Measurements from ENCODE around the gene CISH.

Gene CISH

DNA sequence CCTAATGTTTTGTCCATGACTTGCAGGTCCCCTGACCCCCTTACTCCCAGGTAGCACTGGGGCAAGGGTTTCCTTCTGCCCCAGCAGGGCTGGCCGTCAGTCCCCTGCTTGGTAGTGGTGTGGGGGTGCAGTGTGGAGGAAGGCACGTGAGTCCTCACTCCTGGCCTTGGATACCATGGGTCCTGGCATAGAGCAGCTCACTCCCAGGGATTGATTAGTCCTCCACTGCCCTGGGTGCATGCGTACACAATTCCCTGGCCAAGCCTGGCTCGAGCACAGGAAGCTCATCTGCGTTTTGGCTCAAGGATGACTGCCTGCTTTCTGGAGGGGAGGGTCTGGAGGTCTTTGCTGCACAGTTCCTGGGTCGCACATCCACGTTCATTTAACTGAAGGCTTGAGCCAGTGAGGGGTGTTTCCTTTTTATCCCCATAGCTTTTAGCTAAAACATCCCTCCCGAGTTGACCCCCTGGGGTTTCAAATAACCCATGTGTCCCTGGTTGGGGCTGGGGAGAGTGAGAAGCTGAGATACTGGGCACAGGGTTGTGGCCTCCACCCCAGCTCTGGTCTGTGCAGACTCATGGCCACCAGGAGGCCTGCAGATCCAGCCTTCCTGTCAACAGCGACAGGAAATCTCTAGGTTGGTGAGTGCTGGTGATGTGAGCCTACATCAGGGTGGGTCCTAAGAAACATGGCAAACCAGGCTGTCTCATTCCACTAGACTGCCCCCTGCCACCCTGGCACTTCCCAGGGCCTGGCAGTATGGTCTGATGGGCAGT lies 30.7 kb downstream of the CISH start:
- no peaks in the 10 kb centered on the region for H3K4me1 ChIP-seq (ENCODE audit: control insufficient read depth, low read length)
- H3K4me2 ChIP-seq (ENCODE audit: low read length): no peak overlapping the region
- no peak overlapping the region for H3K27ac ChIP-seq (ENCODE audit: low read depth, low read length)
- H3K27me3 ChIP-seq (ENCODE audit: control insufficient read depth, low read length): no peaks in the 10 kb centered on the region
- no peak overlapping the region for H3K4me3 ChIP-seq (ENCODE audit: low read length)
- H3K9me2 ChIP-seq (replicated peaks; ENCODE audit: control insufficient read depth, low read length): no peaks in the 10 kb centered on the region
- H4K20me1 ChIP-seq (ENCODE audit: control insufficient read depth, insufficient read depth, low read depth, low read length): no peaks in the 10 kb centered on the region
- no peaks in the 10 kb centered on the region for H3K9me3 ChIP-seq (ENCODE audit: control insufficient read depth, insufficient read depth, low read length)
- H3F3A ChIP-seq (ENCODE audit: control insufficient read depth, insufficient read depth): no peaks in the 10 kb centered on the region
- TF ChIP-seq, protein P1, sequence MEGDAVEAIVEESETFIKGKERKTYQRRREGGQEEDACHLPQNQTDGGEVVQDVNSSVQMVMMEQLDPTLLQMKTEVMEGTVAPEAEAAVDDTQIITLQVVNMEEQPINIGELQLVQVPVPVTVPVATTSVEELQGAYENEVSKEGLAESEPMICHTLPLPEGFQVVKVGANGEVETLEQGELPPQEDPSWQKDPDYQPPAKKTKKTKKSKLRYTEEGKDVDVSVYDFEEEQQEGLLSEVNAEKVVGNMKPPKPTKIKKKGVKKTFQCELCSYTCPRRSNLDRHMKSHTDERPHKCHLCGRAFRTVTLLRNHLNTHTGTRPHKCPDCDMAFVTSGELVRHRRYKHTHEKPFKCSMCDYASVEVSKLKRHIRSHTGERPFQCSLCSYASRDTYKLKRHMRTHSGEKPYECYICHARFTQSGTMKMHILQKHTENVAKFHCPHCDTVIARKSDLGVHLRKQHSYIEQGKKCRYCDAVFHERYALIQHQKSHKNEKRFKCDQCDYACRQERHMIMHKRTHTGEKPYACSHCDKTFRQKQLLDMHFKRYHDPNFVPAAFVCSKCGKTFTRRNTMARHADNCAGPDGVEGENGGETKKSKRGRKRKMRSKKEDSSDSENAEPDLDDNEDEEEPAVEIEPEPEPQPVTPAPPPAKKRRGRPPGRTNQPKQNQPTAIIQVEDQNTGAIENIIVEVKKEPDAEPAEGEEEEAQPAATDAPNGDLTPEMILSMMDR (IDR thresholded peaks at IDR 0.05; ENCODE audit: low read depth, low read length, poor library complexity, severe bottlenecking): no peak
- TF ChIP-seq EZH2phosphoT487 (IDR thresholded peaks at IDR 0.05; ENCODE audit: borderline replicate concordance, low read length): no peak
- H3K36me3 ChIP-seq (ENCODE audit: control insufficient read depth, low read length): no peaks in the 10 kb centered on the region
- no peaks in the 10 kb centered on the region for H3K79me2 ChIP-seq (ENCODE audit: control insufficient read depth, low read length)

DNA sequence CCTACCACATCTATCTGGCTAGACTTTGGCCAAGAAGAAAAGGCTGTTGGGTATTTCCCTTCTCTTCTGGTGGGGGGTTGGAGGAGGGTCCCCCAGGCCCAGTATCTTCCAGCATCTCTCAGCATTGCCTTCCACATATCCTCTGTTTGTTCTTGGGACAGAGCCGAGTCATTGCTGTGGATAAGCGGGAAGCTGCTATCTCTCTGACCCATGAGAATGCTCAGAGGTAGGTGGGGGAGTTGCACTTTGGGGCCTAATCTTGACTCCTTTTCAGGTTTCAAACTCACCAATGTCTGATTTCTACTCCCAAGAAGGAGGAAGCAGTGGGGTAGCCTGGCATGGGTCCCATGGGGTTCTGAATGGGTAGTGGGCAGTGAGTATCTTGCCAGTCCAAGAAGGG lies 34.2 kb downstream of the CISH start:
- no peak for TF ChIP-seq EZH2phosphoT487 (IDR thresholded peaks at IDR 0.05; ENCODE audit: borderline replicate concordance, low read length)
- TF ChIP-seq, protein P1 (IDR thresholded peaks at IDR 0.05; ENCODE audit: low read depth, low read length, poor library complexity, severe bottlenecking): no peak
- no peak overlapping the region for H3K4me2 ChIP-seq (ENCODE audit: low read length)
- H4K20me1 ChIP-seq (ENCODE audit: control insufficient read depth, insufficient read depth, low read depth, low read length): no peaks in the 10 kb centered on the region
- no peaks in the 10 kb centered on the region for H3F3A ChIP-seq (ENCODE audit: control insufficient read depth, insufficient read depth)
- H3K27ac ChIP-seq (ENCODE audit: low read depth, low read length): no peak overlapping the region
- no peak overlapping the region for H3K4me3 ChIP-seq (ENCODE audit: low read length)
- H3K9me3 ChIP-seq (ENCODE audit: control insufficient read depth, insufficient read depth, low read length): no peaks in the 10 kb centered on the region
- no peaks in the 10 kb centered on the region for H3K79me2 ChIP-seq (ENCODE audit: control insufficient read depth, low read length)
- no peaks in the 10 kb centered on the region for H3K9me2 ChIP-seq (replicated peaks; ENCODE audit: control insufficient read depth, low read length)
- H3K36me3 ChIP-seq (ENCODE audit: control insufficient read depth, low read length): peaks cover 8% of the 10 kb centered on the region
- no peaks in the 10 kb centered on the region for H3K27me3 ChIP-seq (ENCODE audit: control insufficient read depth, low read length)
- no peaks in the 10 kb centered on the region for H3K4me1 ChIP-seq (ENCODE audit: control insufficient read depth, low read length)

DNA sequence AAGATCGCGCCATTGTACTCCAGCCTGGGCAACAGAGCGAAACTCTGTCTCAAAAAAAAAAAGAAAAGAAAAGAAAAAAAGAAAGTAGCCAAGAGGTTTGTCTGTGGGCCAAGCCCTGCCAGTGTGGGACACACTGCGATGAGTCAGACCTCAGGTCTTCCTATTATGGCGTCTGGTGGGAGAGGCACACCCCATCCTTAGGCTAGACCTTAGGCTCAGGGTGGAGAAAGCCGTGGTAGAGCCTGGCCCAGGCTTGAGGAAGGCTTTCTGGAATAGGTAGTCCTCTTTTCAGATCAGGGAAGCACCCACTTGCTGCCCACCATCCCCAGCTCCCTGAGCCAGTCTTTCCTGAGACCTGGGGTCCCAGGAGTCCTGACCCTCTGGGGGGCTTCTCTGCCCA lies 36.2 kb downstream of the CISH start:
- peaks cover 10% of the 10 kb centered on the region for H3K36me3 ChIP-seq (ENCODE audit: control insufficient read depth, low read length)
- H3K9me2 ChIP-seq (replicated peaks; ENCODE audit: control insufficient read depth, low read length): no peaks in the 10 kb centered on the region
- no peak overlapping the region for H3K4me2 ChIP-seq (ENCODE audit: low read length)
- TF ChIP-seq, protein P1 (IDR thresholded peaks at IDR 0.05; ENCODE audit: low read depth, low read length, poor library complexity, severe bottlenecking): no peak
- TF ChIP-seq EZH2phosphoT487 (IDR thresholded peaks at IDR 0.05; ENCODE audit: borderline replicate concordance, low read length): no peak
- peaks cover under 1% of the 10 kb centered on the region; the same call in 1 of the 2 replicates for H3K79me2 ChIP-seq (ENCODE audit: control insufficient read depth, low read length)
- H3K27me3 ChIP-seq (ENCODE audit: control insufficient read depth, low read length): no peaks in the 10 kb centered on the region
- peaks cover 4% of the 10 kb centered on the region for H3K4me1 ChIP-seq (ENCODE audit: control insufficient read depth, low read length)
- no peaks in the 10 kb centered on the region for H3K9me3 ChIP-seq (ENCODE audit: control insufficient read depth, insufficient read depth, low read length)
- H4K20me1 ChIP-seq (ENCODE audit: control insufficient read depth, insufficient read depth, low read depth, low read length): no peaks in the 10 kb centered on the region
- H3K27ac ChIP-seq (ENCODE audit: low read depth, low read length): no peak overlapping the region
- H3K4me3 ChIP-seq (ENCODE audit: low read length): no peak overlapping the region
- no peaks in the 10 kb centered on the region for H3F3A ChIP-seq (ENCODE audit: control insufficient read depth, insufficient read depth)

All from DOHH2 (cell line).